HS-5 (cell line): Measurements from ENCODE around the gene ABLIM2.

Experiments
- DNase-seq: peaks from one replicate; pipeline ENCODE4 v3.0.0-alpha.2; 2012; ENCODE audit warnings: low read depth

The ABLIM2 gene

DNA sequence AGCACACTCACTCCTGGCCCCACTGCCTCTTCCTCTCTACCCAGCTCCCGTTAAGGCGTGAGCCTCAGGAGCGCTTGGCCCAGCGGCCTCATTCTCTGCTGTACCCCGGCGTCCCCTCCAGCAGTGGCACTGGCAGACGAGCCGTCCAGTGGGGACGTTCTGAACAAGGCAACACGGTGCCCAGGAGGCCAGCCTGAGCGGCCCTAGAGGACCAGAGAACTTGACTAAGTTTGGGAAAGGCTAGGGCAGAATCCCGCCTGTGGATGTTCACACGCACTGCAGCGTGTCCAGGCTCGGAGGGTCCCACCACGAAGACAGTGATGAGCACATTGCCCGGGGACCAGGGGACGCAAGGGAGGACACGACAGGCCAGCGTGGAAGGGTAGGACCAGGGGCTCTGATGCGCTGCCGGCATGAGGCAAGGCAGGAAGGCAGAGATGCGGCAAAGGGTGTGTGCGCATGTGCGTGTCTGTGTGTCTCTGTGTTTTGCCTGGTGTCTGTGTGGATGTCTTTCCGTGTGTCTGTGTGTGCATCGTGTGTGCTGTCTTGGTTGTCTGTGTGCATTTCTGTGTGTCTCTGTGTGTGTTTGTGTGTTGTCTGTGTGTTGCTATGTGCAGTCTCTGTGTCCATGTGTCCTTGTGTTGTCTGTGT is 89.4 kb downstream of the ABLIM2 start:
- DNase-seq: no peak

DNA sequence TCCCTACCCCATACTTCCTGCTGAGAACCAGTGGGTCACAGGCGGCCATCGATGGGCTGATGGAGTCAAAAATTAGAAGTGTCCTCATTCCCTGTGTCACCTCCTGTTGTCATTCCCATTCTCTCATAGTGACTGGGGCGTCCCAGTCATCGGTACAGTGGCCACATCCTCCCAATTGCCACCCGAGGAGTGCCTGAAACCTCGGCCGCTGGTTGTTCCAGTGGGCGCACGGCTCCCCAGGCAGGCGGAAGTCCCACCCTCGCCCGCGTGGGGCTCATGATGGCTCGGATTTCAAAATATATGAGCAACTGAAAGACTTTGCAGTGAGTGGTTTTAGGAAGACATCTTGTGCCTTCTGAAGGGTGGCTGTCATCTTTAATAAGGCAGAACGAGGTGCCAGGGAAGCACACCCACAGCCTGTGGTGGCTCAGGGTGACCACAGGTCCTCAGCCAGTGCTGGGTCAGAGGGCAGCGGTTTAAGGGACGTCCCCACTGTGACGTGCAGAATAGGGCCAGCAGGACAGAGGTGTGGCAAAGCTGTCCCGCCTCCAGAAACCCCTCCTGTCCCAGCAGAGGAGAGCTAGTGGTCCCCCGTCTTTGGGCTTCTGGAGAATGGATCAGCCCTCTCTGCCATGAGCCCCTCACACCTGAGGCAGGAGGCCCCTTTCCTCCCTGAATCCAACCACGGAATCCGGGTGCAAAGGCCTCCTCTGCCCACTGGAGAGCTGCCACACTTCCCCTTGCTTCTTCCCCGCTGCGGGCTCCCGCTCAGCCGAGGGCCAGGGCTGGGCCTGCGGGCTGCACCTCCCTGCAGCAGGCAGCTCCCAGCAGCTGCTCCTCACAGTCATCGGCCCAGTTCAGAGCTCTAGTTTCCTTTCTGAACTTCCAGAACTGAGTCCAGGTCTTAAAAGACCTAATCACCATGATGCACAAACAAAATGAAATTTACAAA is 90.4 kb downstream of the ABLIM2 start:
- DNase-seq: no peak

DNA sequence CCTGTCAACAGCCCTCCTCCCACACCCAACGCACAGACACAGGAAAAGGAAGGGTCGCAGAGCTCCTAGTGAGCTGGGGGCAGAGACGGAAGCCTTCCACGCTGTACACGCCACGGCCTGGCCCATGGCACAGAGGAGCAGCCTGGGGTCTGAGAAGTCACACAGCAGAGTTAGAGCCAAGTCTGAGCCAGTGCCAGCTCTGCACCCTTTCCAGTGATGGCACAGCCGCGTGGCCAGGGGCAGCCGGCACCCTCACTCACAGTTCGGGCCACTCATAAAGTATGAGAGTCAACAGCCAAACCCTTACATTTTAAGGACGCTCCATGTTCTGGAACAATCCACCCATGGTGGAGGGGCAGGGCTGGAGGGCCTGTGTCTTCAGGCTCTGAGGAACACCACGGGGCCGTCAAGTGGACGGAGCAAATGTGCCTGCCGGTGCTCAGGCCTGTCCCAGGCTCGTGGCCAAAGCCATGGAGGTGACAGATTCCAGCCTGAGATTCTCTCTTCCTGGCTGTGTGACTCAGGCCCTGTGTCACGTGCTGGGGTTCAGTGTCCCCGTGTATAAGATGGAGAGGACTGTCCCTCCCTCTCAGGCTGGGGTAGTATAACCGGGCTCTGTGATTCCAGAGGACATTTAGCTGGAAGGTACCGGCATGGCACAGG is 91.2 kb downstream of the ABLIM2 start:
- DNase-seq: no peak

DNA sequence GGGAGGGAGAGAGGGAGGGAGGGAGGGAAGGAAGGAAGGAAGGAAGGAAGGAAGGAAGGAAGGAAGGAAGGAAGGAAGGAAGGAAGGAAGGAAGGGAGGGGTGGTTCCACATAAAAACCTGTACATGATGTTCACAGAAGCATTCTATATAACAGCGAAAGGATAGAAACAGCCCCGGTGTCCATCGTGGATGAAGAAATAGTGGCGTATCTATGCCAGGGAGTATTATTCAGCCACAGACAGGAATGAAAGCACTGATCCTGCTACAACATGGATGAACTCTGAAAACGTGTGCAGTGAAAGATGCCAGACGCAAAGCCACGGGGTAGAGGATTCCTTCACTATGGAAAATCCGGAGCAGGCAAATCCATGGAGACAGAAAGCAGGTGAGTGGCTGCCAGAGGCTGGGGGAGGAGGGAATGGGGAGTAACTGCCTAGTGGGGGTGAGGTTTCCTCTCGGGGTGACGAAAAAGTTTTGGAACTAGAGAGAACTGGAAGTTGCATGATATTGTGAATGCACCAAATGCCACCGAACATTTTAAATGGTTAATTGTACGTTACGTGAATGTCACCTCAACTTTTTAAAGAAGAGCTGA is 92.2 kb downstream of the ABLIM2 start:
- DNase-seq: no peak

DNA sequence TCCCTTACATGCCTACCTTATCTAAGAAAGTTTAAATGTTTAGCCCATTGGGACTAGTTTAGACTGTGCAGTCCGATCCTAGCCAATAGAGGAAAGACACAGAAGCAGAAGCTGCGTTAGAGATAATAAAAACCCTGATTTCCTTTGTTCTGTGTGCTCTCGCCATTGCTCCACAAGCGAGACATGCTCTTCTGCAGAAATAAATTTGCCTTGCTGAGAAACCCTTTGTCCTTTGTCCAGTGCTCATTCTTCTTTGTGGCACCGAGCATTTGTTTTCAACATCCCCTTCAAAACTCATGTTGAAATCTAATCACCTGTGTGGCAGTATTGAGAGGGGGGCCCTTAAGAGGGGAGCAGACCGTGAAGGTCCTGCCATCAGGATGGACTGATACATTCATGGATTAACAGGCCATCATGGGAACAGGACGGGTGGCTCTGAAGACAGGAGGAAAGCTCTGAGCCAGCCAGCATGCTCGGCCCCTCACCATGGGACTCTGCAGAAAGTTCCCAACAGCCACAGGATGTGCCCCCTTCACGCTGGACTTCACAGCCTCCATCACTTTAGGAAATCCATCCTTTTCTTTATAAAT is 94.5 kb downstream of the ABLIM2 start:
- DNase-seq: no peak

DNA sequence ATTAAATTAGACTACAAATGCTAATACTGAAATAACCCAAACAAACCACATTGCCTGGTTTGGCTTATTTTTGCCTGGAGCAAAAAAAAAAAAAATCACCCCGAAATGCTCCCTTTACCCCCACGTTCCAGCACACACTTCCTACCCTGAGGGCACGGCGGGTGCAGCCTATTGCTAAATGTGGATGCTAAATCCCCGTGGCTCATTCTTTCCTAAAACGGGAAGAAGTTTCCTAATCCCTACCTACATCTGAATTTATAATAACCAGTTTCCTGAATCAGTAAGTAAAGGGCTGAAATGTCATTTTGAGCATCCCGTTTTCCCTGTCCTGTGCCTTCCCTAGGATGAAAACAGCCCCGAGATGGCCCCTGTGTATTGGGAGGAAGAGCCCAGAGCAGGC is 97.0 kb downstream of the ABLIM2 start:
- no peak for DNase-seq

DNA sequence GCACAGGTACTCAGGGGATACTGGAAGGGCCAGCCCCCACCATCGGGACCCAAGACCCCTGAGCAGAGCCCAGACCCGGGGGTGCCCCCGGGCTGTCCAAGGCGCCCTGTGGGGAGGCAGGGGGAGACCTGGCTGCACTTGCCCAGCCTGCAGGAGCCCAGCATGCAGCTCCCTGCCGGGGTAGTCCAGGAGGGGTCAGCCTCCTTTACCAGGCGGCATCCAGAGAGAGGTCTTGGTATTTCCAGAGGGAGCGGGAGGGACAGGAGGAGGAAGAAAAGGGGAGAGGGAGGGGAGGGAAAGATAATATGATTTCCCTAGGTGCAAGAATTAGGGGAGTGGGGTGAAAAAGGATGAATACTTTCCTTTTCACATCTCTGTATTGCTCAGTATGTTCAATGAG is 97.5 kb downstream of the ABLIM2 start:
- no peak for DNase-seq

DNA sequence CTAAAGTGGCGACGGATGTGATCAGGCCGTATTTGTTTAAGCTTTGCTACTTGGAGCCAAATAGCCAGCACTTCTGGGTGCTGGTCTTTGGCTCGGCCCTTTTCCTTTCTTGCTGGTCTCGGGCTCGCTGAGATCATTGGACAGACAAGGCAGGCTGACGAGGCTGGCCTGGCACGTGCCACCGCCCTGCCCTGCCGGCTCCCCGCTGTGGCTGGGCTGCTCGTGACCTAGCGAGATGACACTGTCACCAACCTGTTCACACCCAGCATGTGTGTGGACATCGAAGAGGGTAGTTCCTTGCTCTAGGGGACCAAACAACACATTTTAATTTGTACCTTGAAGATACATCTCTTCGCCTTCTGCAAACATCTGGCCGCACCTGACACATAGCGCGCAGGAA is 98.0 kb downstream of the ABLIM2 start:
- DNase-seq: no peak

DNA sequence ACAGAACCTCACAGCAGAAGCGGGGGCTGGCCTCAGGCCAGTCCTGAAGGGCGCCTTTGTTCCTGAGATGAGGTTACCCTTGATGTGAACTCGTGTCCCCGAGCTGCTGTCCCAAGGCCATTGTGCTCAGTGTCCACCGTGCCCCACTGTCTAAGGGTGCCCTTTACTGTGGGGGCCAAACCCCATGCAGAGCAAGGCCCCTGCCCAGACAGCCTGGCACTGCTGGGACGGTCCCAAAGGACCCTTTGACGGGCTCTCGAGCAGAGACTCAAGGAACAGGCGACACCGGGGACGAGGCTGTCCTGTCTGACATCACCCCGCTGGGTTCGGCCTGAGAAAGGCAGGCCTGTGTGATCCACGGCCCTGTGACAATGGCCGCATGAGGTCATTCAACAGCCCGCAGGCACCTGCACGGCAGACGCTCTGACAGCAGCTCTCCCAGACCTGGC is 100.6 kb downstream of the ABLIM2 start:
- no peak for DNase-seq

DNA sequence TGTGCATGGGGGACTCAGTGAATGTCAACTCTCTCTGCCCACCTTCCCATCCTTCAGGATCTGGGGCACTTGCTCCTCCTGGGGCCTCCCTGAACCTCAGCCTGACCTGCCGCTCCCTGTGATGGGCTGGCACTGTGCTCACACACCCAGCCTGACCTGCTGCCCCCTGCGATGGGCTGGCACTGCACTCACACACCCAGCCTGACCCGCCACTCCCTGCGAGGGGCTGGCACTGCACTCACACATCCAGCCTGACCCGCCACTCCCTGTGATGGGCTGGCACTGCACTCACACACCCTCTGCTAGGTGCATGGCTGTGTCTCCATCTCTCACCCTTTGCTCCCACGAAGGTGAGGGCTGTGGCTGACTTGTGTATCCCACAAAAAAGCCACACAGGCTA is 103.4 kb downstream of the ABLIM2 start:
- DNase-seq: no peak

DNA sequence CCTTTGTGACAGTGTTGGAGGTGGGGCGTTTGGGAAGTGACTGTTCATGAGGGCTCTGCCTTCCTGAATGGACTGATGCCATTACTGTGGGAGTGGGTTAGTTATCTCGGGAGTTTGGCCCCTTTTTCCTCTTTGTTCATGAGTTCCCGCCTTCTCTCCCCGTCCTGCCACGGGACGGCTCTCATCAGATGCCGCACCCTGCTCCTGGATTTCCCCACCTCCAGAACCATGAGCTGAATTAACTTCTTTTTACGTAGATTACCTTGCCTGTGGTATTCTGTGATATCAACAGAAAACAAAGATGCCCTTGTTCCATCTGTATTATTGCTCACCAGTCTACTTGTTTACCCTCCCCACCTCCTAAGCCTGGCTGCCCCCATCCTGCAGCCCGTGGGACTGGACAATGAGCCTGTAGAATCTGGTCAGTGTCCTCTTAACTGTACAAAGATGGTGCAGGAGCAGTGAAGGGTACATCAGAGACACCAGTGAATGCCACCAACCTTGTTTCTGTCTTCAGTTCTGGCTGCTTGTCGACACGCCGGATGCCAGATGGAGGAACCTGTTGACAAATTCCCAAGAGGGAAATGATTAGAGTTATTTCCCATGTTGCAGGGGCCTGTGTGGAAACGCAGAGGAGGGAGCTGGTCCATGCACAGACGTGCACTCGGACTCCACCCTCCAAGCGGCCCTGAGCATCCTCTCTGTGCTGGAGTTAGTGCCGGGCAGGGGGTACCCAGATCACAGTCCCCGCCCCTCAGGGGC is 104.7 kb downstream of the ABLIM2 start:
- no peak for DNase-seq

DNA sequence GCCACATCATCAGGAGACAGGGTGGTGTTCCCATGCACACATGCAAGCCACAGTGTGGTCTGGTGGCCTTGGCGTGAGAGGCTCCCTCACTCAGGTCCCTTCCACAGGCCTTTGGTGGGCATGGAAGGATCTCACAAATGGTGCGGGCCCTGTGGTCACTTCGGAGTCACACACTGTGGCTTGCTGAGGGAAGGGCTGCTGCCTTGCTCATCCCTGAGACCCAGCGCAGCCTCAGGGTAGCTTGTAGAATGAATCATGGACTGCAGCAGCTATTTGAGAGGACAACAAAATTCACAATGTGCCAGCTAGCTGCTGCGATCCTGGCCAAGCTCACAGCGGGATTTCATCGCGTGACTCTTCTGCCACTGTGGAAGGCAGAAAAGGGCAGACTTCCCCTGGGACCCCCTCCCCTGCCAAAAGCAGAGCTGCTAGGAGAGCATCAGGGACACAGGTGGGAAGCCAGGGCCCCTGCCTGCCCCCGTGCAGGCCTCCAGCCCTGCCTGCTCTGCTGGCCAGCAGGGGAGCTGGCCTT is 106.4 kb downstream of the ABLIM2 start:
- no peak for DNase-seq

DNA sequence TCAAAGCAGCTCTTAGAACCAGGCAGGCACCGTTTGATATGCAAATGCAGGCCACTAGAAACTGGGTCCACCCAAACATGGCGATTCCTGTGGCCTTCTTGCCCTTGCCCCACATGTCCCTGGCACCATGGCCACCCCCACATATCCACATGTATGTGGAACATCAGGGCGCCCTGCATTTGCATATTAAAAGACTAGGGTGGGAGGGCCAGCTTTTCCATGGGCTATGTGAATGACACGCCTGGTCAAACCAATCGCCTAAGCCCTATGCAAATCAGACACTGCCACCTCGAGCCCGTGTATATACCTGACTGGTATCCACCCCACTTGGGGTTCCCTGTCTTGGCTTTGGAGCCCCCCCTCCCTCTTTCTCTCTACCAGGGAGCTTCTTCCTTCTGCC is 107.0 kb downstream of the ABLIM2 start:
- no peak for DNase-seq

DNA sequence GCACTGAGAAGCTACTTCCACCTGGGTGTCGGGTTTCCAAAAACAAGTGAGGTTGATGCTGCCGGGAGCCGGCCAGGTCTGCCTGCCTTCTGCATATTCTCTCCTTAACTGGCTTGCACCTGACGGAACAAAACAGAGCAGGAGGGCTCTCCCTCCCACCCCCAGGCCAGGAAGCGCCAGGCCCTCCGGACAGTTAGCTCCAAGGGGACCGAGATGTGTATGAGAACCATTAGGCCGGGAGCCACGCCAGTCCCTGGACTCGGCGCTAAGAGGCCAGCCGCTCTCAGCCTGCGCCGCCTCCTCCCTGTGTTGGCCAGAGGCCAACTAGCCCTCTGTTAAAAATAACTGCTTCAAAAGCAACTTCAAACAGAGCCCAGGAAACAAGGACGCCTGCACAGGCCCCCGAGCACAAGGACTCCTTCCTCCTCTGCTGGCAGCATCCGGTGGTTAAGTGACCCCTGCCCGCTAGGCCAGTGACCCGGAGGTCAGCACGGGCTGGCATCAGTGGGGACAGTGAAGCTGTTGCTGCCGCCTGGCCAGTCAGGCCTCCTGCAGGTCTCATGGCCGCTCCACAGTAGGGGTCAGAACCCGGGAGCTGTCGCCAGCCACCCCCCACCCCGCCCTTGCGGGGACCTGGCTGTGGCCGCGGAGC is 107.9 kb downstream of the ABLIM2 start:
- DNase-seq: no peak

DNA sequence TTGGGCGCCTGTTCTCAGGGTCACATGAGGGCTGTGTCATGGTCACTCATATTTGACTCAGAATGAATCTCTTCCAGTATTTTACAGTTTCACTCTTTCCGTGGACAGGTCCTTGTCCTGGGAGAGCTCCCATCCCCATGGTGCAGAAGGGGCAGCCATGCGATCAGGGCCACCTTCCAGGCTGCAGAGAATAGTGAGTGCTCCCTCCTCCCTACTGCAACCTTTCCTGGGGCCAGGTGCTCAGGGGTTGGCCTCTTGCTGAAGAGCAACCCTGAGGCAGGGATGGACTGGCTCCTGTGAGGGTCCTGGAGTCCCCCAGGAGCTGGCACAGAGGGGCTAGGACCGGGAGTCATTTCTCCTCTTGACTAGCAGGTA is 108.4 kb downstream of the ABLIM2 start:
- DNase-seq: no peak

DNA sequence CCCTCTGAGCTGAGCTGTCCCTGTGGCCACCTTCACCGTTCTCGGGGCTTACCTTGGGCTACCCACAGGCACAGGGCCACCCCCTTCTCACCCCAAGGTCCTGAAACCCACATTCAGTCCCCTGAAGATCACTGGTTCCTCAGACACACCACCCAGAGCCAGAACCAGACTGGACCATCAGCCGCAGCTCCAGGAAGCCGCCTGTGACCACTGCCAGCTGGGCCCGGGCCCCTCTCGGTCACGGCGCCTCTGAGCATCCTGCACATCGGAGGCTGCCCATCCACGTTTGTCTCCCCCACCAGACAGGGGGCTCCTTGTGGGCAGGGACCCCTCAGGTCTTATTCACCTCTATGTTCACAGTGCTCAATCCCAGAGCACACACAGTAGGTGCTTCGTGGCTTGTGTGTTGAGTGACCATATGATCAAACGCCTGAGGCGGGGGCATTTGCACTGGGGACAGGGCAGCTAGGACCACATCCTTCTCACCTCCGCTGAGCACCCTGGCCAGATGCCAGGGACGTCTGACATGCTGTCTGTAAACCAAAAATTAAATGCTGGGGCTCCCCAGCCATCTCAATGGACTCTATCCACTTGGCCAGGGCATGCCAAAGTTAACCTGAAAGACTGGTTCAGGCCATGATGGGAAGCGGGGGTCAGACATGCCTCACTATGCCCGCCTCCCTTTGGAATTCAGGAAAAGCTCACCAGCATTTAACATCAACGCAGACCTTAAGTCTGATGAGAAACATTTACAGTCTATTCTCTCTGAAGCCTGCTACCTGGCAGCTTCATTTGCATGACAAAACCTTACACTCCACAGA is 109.5 kb downstream of the ABLIM2 start:
- DNase-seq: no peak

DNA sequence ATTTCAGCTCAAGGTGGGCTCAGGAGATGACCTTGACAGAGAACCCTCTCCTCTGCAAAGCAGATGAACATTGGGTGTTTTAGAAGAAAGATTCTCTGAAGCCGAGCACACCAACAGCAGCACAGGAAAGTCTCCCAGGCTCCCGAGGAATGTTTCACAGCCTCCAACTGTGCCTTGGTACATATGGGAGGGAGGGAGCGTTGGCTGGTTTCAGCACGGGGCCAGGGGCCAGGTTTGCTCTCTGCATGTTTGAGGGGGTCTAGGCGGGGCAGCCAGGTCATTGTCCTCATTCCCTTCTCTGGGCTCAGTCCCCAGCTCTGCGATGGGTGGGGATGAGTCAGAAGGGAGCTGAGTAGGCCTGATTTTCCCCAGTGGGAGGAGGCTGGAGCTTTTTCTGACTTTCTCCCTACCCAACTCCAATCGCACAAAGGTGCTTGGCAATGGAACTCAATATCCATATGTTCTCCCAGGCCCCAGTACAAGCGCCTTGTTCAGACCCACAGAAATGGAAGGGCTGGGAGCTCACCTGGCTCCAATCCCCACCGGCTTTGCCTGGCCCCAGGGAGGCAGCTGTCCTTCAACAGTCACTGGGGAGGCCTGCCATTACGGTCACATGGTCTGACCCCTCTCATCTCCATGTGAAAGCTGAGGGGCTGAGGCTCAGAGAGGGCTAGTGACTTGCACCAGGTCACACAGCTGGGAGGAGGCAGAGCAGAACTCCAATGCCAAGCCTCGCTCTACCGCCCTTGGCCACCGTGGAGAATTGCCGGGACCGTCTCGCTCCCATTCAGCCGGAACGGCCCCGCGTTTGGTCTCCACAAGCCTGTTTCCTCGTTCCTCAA is 110.6 kb downstream of the ABLIM2 start:
- no peak for DNase-seq

DNA sequence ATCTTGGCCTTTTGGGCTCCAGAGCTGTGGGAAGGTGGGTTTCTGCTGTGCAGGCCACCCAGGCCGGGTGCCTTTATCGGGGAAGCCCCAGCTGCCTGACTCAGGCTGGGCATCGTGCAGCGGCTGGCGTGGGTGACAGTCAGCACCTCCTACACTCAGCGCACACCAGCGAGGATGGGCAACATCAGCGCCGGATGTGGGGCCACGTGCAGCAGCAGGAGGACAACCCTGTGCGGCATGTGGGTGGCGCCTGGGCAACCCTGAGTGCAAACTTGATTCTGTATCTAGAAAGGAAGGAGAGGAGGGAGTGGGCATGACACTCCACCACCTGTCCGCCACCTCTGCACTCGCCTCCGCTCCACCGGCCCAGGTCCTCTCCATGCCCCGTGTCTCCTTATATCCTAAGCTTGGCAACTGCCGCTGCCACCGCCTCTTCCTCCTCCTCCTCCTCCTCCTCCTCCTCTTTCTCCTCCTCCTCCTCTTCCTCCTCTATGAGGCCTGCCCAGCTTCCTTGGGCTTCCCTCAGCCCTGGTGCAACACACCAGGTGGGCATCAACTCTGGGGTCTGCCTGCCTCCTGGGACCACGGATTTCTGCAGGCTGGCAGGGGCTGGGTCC is 111.6 kb downstream of the ABLIM2 start:
- no peak for DNase-seq
